HG03060 (cell line): ENCODE results near the gene GCGR.

Source experiments
- ATAC-seq: cut with Tn5 transposase; IDR thresholded peaks from one replicate; pipeline ENCODE4 v1.9.1; 2021; ENCODE audit warnings: low read depth, moderate number of reproducible peaks; ENCODE audit not compliant: unreplicated experiment

Gene GCGR

DNA sequence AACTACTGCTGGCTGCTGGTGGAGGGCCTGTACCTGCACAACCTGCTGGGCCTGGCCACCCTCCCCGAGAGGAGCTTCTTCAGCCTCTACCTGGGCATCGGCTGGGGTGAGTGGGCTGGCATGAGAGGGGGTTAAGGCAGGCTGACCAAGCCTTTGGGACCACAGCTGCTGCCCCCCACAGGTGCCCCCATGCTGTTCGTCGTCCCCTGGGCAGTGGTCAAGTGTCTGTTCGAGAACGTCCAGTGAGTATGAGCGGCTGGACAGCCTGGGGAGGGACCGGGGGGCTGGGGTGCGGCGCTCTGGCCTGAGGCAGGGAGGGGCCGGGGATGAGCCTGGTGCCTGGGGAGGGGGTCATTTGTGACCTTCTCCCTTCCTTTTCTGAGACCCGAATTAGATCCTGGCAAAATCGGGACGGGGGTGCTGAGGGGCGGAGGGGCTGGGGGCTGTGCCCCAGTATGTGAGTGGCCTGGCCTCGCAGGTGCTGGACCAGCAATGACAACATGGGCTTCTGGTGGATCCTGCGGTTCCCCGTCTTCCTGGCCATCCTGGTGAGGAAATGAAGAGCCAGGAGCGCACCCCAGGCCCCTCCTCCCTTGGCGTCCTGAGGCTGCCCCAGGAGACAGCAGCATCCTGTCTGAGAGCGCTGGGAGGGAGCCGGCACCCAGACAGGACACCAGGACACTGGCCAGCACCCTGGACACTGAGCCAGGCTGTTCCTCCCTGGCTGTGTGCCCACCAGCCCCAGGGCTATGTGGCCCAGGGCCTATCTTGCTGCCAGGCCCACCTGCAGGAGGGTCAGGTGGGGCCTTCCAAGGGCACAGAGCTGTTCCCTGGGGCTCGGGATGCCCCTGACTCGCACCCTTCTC, 8.0 kb downstream of the GCGR start:
- ATAC-seq = no peak

DNA sequence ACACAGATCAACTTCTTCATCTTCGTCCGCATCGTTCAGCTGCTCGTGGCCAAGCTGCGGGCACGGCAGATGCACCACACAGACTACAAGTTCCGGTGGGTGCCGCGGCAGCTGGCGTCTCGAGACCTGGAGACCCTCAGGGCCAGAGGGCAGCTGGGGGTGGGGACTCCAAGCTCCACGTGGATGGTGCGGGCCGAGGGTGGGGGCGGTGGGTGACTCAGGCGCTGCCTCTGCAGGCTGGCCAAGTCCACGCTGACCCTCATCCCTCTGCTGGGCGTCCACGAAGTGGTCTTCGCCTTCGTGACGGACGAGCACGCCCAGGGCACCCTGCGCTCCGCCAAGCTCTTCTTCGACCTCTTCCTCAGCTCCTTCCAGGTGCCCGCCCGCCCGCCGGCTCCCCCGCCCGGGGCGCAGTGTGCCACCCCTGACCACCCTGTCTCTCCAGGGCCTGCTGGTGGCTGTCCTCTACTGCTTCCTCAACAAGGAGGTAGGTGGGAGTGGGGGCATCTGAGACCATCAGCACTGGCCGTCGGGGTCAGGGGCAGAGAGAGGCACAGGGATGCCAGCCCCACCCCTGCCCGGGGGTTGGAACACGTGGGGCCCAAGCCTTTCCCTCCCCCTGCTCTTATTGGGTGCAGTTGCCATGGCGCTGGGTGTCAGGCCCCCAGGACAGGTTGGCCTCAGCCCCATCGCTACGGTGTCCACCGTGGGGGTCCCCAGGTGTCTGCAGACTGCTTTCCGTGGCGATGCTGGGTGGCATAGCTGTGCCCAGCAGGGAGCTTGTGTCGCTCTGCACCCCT, 8.8 kb downstream of the GCGR start:
- no peak for ATAC-seq

DNA sequence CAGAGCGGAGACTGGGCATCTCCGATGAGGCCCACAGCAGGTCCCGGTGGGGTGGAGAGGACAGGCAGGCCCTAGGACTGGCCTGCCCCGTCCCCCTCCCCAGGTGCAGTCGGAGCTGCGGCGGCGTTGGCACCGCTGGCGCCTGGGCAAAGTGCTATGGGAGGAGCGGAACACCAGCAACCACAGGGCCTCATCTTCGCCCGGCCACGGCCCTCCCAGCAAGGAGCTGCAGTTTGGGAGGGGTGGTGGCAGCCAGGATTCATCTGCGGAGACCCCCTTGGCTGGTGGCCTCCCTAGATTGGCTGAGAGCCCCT, 9.4 kb downstream of the GCGR start:
- ATAC-seq = no peak

DNA sequence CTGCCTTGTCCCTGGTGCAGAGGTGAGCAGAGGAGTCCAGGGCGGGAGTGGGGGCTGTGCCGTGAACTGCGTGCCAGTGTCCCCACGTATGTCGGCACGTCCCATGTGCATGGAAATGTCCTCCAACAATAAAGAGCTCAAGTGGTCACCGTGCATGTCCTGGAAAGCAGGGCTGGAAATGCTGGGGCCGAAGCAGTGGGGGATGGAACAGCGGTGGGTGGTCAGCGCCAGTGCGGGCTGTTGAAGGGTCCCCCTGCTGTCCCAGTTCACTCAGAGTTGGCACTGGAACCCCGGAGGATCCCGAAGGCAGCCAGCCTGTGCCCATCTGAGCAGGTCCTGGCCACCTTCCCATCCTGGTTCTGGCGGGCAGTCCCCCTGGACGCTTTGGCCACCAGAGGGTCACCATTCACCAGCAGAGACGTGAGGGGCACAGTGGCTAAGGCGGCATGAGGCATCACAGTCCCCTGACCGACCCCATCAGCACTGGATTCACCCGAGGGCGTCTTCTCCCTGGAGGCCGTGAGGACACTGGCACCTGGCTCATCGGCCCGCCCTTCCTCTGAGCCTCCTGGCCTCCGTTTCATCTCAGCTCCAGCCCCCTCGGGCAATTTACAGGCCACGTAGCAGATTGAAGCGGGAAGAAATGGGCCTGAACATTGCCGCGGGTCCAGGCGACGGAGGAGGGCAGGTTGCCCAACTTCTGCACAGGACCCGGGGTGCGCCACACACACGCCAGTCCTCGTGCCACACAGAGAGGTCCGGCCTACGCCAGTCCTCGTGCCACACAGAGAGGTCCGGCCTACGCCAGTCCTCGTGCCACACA, 10.1 kb downstream of the GCGR start:
- no peak for ATAC-seq

DNA sequence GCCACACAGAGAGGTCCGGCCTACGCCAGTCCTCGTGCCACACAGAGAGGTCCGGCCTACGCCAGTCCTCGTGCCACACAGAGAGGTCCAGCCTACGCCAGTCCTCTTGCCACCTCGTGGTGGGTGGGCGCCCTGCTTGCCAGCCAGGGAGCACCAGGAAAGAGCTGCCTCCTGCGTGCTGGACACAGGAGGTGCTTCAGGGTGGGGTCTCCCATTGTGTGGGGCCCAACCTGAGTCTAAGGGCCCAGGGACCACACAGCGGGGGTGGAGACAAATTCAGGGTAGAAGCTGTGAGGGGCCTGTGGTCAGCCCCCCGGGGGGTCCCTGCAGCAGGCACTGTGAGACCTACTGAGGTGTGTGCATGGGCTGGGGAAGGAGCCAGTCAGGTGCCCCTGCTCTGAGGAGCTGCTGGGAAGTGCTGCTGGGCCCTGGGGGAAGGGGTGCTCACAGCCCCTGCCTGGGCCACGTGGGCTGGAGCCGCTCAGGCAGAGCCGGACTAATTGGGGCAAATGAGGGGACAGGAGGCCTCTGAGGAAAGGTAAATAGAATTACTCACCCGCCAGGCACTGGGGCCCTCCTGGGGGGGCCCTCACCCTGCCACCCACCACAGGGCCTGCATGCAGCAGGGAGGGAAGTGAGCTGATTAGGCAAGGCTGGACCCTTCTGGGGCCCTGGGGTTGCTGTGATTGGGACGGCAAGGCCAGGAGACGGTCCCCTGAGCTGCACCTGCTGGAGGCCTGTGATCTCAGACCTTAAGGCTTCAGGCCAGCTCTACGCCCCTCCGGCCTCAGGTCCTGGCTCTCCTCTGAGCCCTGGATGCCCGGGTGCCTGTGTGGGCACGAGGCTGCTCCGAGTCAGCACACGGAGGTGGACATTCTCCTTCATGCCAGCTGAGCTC, 11.0 kb downstream of the GCGR start:
- no peak for ATAC-seq

DNA sequence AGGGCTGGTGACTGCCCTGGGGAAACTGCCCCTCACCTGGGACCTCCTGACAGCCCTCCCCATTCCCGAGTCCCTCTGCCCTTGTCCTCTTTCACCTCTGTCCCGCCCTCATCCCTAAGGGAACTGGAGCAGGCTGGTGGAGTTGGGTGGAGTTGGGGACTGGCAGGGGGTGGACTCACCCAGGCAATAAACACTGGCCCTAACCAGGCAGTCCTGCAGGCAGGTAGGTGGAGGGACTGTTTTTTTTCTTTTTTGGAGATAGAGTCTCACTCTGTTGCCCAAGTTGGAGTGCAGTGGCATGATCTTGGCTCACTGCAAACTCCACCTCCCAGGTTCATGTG, 11.7 kb downstream of the GCGR start:
- ATAC-seq = no peak

DNA sequence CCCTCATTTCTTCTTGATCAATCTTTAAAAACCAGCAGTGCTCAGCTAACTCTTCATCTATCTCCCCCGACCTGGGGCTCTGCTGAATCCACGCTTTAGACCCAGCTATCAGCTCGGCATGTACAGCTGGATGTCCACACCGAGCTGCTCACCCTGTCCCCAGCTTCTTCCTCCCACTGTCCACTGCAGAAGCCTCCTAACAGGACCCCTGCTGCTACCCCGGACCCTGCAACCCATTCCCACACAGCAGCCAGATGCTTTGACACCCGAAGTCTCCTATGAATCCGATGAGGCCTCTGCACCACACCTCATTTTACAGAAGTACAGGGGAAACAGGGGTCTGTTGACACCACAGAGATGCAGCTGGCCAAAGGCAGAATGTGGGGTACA, 13.8 kb downstream of the GCGR start:
- no peak for ATAC-seq

DNA sequence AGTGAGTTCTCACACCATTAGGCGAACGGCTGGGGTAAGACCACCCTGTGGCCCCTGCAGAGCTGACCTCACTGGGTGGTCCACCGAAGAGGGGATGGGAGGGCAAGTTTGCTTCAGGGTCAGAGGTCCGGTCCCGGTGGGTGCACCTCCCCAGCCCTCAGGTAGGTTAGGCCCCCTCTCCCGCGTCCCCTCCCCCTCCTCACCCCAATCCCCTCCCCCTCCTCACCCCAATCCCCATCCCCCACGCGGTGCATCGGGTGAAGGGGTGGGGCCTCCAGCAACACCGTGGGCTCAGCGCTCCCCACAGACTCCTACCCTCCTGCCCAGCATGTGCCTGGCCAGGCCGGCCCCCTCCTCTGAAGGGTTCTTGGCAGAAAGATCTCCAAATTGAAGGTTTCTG, 15.8 kb downstream of the GCGR start:
- no peak for ATAC-seq

DNA sequence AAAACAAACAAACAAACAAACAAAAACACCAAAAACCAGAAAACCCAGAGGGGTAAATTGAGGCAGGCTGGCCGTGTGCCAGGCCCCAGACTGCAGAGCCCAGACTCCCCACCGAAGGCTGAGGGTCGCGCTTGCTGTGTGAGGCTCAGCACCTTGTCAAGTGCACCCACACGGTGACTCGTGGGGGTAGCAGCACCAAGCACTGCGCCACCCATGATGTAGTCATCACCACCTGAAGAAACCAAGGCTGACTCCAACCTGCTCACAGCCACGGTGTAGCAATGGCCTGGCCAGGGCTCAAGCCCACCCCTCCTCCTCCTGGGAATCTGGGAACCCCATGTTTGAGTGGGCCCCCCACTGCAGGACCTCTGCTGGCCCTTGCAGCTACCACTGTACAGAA, 17.2 kb downstream of the GCGR start:
- ATAC-seq = no peak

DNA sequence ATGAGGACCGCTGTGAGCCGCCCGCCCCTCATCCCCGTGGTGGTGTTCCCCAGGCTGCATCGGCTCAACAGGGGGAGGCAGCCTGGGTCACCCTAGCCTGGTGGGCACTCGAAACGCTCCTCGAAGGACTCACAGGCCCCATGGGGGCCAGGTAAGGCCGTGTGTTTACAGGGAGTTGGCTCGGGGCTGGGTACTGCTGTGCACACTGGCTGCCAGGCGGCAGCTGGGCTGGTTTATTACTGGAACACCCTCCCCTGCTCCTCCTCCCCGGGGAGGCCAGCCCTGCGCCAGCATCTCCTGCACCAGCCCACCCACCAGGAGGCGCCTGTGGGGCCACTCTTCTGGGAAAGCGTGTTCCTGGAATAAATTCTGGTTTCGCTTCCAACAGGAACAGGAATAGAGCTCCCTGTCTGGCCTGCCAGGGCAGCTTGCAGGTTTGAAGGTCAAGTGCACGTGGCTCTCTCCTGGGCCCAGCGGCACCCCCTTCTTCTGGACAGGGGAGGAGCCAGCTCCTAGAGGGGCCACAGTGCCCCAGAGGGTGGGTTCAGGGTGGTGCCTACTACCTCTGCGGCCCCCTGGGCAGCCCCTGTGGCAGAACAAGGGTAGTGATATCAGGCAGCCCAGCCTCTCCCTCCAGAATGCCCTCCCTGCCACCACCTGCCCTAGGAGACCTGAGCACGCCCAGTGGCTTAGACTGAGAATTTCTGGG, 17.8 kb downstream of the GCGR start:
- no peak for ATAC-seq

DNA sequence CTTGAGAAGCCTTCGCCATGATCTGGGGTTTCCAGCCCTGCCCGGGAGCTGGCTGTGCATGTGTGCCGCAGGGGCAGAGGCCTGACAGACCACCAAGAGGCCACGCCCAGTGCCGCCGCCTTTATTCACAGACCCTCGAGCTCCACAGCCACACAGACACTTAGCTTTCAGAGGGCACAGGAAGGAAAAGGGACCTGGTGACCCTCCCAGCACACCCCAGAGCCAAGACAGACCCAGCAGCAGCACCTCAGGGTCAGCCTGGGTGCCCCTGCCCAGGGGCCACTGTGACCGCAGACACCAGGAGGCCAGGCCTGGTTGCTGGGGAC, 18.3 kb downstream of the GCGR start:
- ATAC-seq = no peak

DNA sequence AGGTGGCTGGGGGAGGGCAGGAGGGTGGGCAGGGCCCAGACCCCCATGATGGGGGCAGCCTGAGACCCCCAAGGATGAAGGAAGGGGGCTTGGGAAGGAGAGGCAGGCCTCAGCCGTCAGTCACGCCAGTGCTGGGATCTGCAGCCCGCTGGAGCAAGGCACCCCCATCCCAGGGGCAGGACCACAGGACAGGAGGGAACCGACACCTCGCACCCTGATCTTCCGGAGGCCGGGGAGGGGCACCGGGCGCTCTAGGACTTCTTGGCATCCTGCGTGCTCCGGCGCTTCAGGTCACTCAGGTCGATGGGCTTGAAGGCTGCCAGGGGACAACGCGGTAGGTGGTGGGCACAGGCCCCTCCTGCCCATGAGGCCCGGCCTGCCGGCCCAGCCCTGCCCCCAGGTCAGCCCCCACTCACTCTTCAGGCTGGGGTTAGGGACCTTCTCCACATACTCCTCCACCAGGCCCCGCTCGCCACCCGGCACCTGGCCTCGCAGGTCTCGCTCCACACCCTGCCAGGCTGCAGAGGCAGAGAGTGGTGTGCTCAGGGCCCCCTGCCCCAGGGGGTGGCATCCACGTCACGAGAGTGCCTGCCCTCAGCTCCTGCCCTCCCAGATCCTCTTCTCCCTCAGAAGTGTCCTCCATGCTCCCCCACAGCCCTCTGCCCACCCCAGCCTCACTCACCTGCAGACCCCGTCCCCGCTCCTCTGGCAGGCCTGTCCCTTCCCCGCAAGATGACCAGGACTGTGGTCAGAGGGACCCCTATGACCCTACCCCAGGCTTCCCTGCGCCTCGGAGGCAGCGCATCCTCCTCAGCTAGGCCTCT, 19.3 kb downstream of the GCGR start:
- no peak for ATAC-seq

DNA sequence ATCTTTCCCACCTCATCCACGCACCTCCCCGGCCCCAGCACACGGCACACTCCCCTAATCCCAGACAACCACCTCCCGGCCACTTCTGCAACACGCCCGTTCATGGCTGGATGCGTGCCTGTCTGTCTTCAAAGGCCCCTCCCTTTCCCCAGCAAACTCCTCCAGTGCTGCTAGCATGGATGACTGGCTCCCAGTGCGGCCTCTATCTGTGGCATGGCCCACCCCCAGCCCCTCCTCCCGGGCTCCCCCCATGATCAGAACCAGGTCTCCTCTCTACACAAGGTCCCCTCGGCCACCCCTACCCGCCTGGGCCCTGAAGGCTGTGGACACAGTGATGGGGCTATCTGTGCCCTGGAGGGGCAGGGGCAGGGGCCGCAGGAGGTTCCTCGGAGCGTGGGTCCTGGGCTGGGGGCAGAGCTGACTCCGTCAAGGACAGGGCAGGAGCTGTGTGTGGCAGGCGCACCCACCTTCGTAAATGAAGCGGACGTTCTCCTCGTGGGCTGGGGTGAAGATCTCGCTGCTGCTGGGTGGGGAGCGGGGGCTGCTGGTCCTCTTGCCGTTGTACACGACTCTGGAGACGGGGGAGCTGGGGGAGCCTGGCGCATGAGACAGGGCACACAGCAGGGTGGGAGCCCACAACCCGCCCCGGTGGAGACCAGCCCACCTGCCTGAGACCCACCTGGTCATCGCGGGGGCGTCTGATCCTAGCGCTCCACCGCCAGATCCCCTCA, 20.0 kb downstream of the GCGR start:
- ATAC-seq = no peak

DNA sequence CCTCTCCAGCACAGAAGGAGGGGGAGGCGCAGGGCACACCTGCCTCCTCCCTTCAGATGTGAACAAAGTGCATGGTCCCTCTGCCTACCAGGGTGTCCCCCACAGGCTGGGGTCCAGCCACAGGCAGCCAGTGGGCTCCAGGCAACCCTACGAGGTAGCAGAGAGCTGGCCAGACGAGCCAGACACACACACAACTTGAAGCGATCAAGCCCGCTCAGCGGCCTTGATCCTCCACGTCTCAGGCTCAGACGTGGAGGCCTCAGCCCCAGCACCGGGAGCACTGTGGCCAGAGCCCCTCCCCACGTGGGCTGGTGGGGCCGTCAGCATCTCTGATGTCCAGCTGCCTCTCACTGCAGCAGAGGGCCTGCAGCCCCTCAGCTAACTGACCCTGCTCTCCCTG, 20.6 kb downstream of the GCGR start:
- ATAC-seq = no peak

DNA sequence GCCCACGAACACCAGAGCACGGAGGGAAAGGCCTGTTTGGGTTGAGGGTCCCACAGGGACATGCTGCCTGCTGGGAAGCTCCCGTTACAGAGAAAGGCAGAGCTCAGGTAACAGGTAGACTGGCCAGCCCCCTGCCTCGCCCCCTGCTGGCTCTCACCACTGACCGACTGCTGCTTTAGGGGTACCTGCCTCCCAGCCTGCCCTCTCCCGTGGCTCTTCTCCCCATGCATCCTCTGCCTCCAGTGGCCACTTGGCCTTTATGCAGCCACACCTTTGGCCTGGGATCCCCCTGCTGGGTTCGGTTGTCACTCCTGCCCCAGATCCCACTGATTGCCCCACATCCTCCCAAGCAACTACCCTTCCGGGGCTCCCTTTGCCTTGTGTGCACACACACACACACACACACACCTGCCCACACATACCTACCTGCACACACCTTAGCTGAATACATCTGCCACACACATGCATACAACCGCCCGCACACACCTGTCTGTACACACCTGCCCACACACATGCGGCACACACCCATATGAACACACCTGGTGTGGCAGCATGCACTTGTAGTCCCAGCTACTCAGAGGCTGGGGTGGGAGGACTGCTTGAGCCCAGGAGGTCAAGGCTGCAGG, 22.0 kb downstream of the GCGR start:
- no peak for ATAC-seq

DNA sequence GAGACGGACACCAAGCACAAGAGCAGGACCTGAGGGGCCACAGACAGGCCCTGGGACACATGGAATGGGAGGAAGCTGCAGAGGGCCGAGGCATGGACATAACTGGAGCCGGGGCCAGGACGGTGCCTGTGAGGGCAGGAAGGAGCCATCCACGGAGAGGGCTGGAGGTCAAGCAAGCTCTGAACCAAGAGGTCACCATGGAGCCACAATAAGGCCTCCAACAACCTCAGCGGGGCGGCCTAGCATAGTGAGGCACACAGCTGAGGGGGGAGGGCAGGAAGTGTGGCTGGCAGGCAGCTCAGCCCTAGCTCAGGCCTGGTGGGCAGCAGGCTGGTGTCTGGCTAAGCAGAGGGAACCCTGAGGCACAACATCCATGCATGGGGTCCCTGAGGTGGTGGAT, 24.7 kb downstream of the GCGR start:
- no peak for ATAC-seq

DNA sequence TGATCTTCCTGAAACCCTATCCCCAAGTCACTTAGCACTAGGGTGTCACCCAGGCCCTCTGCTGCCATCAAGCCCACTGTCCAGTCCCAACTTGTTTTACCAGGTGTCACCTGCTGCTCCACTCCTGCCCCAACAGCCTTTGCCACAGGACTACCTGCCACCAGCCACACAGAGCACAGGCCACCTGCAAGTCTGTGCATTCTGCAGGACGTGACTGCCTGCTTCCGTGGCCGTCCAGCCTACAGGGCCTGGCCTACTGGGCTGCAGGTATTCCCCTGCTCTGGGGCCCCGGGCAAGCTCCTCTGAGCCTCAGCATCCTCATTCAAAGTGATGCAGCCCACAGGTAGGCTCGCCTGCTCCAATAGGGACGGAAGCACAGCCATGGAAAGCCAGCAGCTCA, 25.9 kb downstream of the GCGR start:
- no peak for ATAC-seq

DNA sequence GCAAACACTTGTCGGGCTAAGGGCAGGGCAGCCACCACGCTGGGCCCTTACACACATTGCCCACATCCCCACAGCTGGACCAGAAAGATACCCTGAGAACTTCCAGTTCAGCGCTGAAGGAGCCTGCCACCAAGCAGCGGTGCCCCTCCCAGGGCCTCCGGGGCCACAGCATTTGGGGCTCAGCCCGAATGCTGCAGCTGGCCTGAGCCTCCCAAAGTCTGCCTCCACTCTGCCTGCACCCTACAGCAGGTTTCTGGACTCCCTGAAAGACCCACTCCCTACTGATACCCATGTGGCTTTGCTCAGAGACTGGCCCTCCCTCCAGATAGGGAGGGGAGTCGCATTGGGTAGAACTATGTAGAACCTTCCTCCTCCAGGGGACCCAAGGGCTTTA, 27.6 kb downstream of the GCGR start:
- ATAC-seq = no peak
